Upper lobe of right lung (tissue), 1 donor: ENCODE measurements around the gene GYS1. TPM values are rescaled to one million over a fixed set of nuclear protein-coding genes. Genes with fewer than 3 reads are reported as not detected.
"Not testable (repeated sequence)": the region's sequence is repeated elsewhere in the genome, so short reads cannot be mapped to it uniquely, and the experiment has no call there.

ENCODE experiments used
- ATAC-seq: fragments of 200-7000 bp; cut with Tn5 transposase; one replicate; pipeline ENCODE4 v1.9.1; 2020; ENCODE audit warnings: mild to moderate bottlenecking, moderate library complexity
- DNase-seq: peaks from one replicate; pipeline ENCODE4 v3.0.0-alpha.2; 2020
- H3K27ac ChIP-seq: fragments of 200-600 bp; one replicate; pipeline ENCODE4 v1.8.0; 2022
- H3K27me3 ChIP-seq: fragments of 200-600 bp; one replicate; pipeline ENCODE4 v1.8.0; 2022; ENCODE audit warnings: mild to moderate bottlenecking
- H3K36me3 ChIP-seq: fragments of 200-600 bp; one replicate; pipeline ENCODE4 v1.8.0; 2022
- H3K4me1 ChIP-seq: fragments of 200-600 bp; one replicate; pipeline ENCODE4 v1.8.0; 2022
- H3K4me3 ChIP-seq: fragments of 200-600 bp; one replicate; pipeline ENCODE4 v1.8.0; 2022; ENCODE audit warnings: mild to moderate bottlenecking
- H3K9me3 ChIP-seq: fragments of 200-600 bp; one replicate; pipeline ENCODE4 v1.8.0; 2022
- CTCF ChIP-seq: fragments of 200-600 bp; IDR thresholded peaks from one replicate; pipeline ENCODE4 v1.8.0; 2022; ENCODE audit warnings: antibody characterized with exemption
- intact Hi-C: fragments of 100-400 bp; cut with DNase I; formaldehyde crosslinking; loops from one replicate; pipeline ENCODE4 v1.11.0; 2022
- total RNA-seq: library from RNA; stranded (reverse); fragmentation: NEBNext Ultra II Directional; extraction: Animal tissue kit (Norgen Biotek cat#: 25700); gene quantifications from one replicate; pipeline ENCODE4 v1.2.1, GENCODE V29; 2021
- donor health status: DM: no; HTN: yes; CAD: no; lungs with severe emphysema.

The GYS1 gene
- total RNA-seq, 1 donor from 2014 or later = 35.1 TPM

- intact Hi-C loops, H3K36me3 ChIP-seq, H3K4me3 ChIP-seq, H3K9me3 ChIP-seq, DNase-seq, H3K27me3 ChIP-seq, H3K4me1 ChIP-seq, H3K27ac ChIP-seq: not testable (repeated sequence)
- TF ChIP-seq CTCF = peak; percentile 35
- peak; percentile 29 for ATAC-seq
These were observed 38.7 kb upstream of the GYS1 start, which contains the start of gene CGB2 for GRCh38 chr19:49031642-49032301. Gene CGB2, plus strand, starts transcription at chr19:49031890. Its CDS starts 206 bp downstream, at chr19:49032096.

GRCh38 chr19:49030323-49030722 lies 37.2 kb upstream of the GYS1 start:
- H3K4me3 ChIP-seq, intact Hi-C loops, ATAC-seq, H3K4me1 ChIP-seq, H3K27me3 ChIP-seq, H3K9me3 ChIP-seq, H3K27ac ChIP-seq, H3K36me3 ChIP-seq, DNase-seq: not testable (repeated sequence)

GRCh38 chr19:49029749-49030148 lies 36.6 kb upstream of the GYS1 start:
- H3K27me3 ChIP-seq, H3K4me1 ChIP-seq, DNase-seq, H3K36me3 ChIP-seq, intact Hi-C loops, H3K4me3 ChIP-seq, H3K9me3 ChIP-seq, H3K27ac ChIP-seq, ATAC-seq: not testable (repeated sequence)

GRCh38 chr19:49028686-49029085 lies 35.6 kb upstream of the GYS1 start:
- H3K4me3 ChIP-seq, DNase-seq, intact Hi-C loops, H3K27ac ChIP-seq, H3K36me3 ChIP-seq, H3K4me1 ChIP-seq, H3K27me3 ChIP-seq, H3K9me3 ChIP-seq: not testable (repeated sequence)
- peak; percentile 14 for ATAC-seq

- ATAC-seq, H3K27ac ChIP-seq, H3K9me3 ChIP-seq, DNase-seq, H3K27me3 ChIP-seq, H3K36me3 ChIP-seq, H3K4me3 ChIP-seq, H3K4me1 ChIP-seq, intact Hi-C loops: not testable (repeated sequence)
These were observed 32.5 kb upstream of the GYS1 start for GRCh38 chr19:49025599-49025998.

GRCh38 chr19:49025088-49025487 lies 32.0 kb upstream of the GYS1 start:
- H3K27ac ChIP-seq, ATAC-seq, H3K9me3 ChIP-seq, DNase-seq, H3K27me3 ChIP-seq, intact Hi-C loops, H3K4me1 ChIP-seq, H3K4me3 ChIP-seq, H3K36me3 ChIP-seq: not testable (repeated sequence)

GRCh38 chr19:49024233-49024632 lies 31.1 kb upstream of the GYS1 start, which contains the start of gene CGB3:
Gene CGB3, minus strand, starts transcription at chr19:49024333. Its CDS starts 362 bp downstream, at chr19:49023971.
- ATAC-seq, intact Hi-C loops, H3K4me1 ChIP-seq: not testable (repeated sequence)

GRCh38 chr19:49022116-49022515 lies 29.0 kb upstream of the GYS1 start:
- ATAC-seq = no peak
- peaks cover 26% of the 10 kb centered on the region for H3K4me1 ChIP-seq
- H3K36me3 ChIP-seq = no peaks in the 10 kb centered on the region
- no peak overlapping the region for H3K4me3 ChIP-seq
- no peaks in the 10 kb centered on the region for H3K27me3 ChIP-seq
- intact Hi-C loops = no loop called here
- no peak overlapping the region for H3K27ac ChIP-seq
- H3K9me3 ChIP-seq = no peaks in the 10 kb centered on the region
- no peak for TF ChIP-seq CTCF
- DNase-seq = no peak

More at GRCh38 chr19:49024233-49024632, 31.1 kb upstream of the GYS1 start, which contains the start of gene CGB3:
- not testable (repeated sequence) for H3K27me3 ChIP-seq, H3K4me3 ChIP-seq, DNase-seq, H3K27ac ChIP-seq, H3K9me3 ChIP-seq, H3K36me3 ChIP-seq
